GM12878 (cell line): ENCODE results near the gene WDFY1. TPM values are rescaled to one million over a fixed set of nuclear protein-coding genes. Genes with fewer than 3 reads are reported as not detected.
A peak's percentile ranks its signal among the peaks of the same experiment; 100 is the strongest.

Source experiments
- ATAC-seq: fragments of 200-7000 bp; cut with Tn5 transposase; 3 replicates; pipeline ENCODE4 v1.9.1; 2020; ENCODE audit warnings: mild to moderate bottlenecking, moderate library complexity
- BruUV-seq: library from RNA; stranded (reverse); fragments of 400-500 nt; replicated peaks from 2 replicates; lab custom pipeline; 2021; lab: Mats Ljungman, UMichigan
- CTCF ChIA-PET: fragments of 300-600 bp; sonication (Branson Sonifier 250); formaldehyde crosslinking; extraction: SDS; loops from one replicate; lab custom pipeline; 2021; ENCODE audit warnings: inconsistent platforms; lab: Yijun Ruan, JAX
- POLR2A ChIA-PET: fragments of 350-600 bp; formaldehyde crosslinking; extraction: SDS; loops from one replicate; lab custom pipeline; 2021; ENCODE audit warnings: inconsistent platforms; lab: Charles Lee
- RAD21 ChIA-PET: fragments of 300-600 bp; sonication (Branson Sonifier 250); formaldehyde crosslinking; loops from one replicate; lab custom pipeline; 2023; ENCODE audit warnings: antibody characterized with exemption; ENCODE audit not compliant: unreplicated experiment; lab: Charles Lee
- SMC1A ChIA-PET: fragments of 300-600 bp; sonication (Branson Sonifier 250); formaldehyde crosslinking; loops from one replicate; lab custom pipeline; 2023; ENCODE audit not compliant: unreplicated experiment, uncharacterized antibody; lab: Charles Lee
- DNase-seq: peaks from one replicate; pipeline ENCODE4 v3.0.0-alpha.2; 2011; ENCODE audit warnings: low read depth, low spot score
- FAIRE-seq: peaks from 3 replicates; lab custom pipeline; 2011; peaks lifted over from hg19 to GRCh38; lab: Jason Lieb, UNC
- H2AFZ ChIP-seq: 2 replicates; pipeline ENCODE4 v1.6.0; 2011; ENCODE audit warnings: low read depth, low read length, control low read depth; ENCODE audit not compliant: control insufficient read depth
- H3K27ac ChIP-seq: 2 replicates; pipeline ENCODE4 v1.5.1; 2011; ENCODE audit warnings: control low read depth; ENCODE audit not compliant: control insufficient read depth, insufficient read depth
- H3K27me3 ChIP-seq, 2 experiments: replicated peaks in 1 of 2; 2 replicates each; pipeline versions ENCODE4 v1.6.0 to v1.6.1; 2011; ENCODE audit warnings: low read length in 1 of 2; ENCODE audit not compliant: control insufficient read depth in 2 of 2, insufficient read depth in 2 of 2
- H3K36me3 ChIP-seq, 2 experiments: 2 replicates each; pipeline ENCODE4 v1.5.1; 2011; ENCODE audit warnings: low read length in 1 of 2; ENCODE audit not compliant: control insufficient read depth in 2 of 2, insufficient read depth in 2 of 2
- H3K4me1 ChIP-seq: 2 replicates; pipeline ENCODE4 v1.6.1; 2011; ENCODE audit warnings: mild to moderate bottlenecking, low read length, moderate library complexity, mixed read lengths; ENCODE audit not compliant: control insufficient read depth, insufficient read depth
- H3K4me2 ChIP-seq: 2 replicates; pipeline ENCODE4 v1.6.0; 2011; ENCODE audit warnings: control low read depth; ENCODE audit not compliant: control insufficient read depth, insufficient read depth
- H3K4me3 ChIP-seq: fragments of 200-600 bp; sonication (generic); 2 replicates; pipeline ENCODE4 v1.5.1; 2016
- H3K79me2 ChIP-seq: 2 replicates; pipeline ENCODE4 v1.6.0; 2011; ENCODE audit warnings: low read length; ENCODE audit not compliant: control insufficient read depth, insufficient read depth
- H3K9ac ChIP-seq: 2 replicates; pipeline ENCODE4 v1.8.0; 2011; ENCODE audit warnings: low read length, control low read depth, mixed read lengths; ENCODE audit not compliant: control insufficient read depth, insufficient read depth
- H3K9me3 ChIP-seq: replicated peaks from 3 replicates; pipeline ENCODE4 v1.5.1; 2011; ENCODE audit warnings: mild to moderate bottlenecking, low read length; ENCODE audit not compliant: control insufficient read depth, insufficient read depth
- H4K20me1 ChIP-seq: 2 replicates; pipeline ENCODE4 v1.6.0; 2011; ENCODE audit not compliant: control insufficient read depth, insufficient read depth
- IKZF2 ChIP-seq, 2 experiments: fragments of 450-650 bp; IDR thresholded peaks; 2 replicates each; pipeline ENCODE4 v1.6.1; 2017; ENCODE audit warnings: mild to moderate bottlenecking in 2 of 2, moderate library complexity in 2 of 2
- MTA2 ChIP-seq: fragments of 450-650 bp; IDR thresholded peaks from 2 replicates; pipeline ENCODE4 v1.6.1; 2016; ENCODE audit warnings: low read depth, mild to moderate bottlenecking, moderate library complexity
- POLR2AphosphoS5 ChIP-seq: IDR thresholded peaks from 2 replicates; pipeline ENCODE4 v1.6.1; 2011; ENCODE audit warnings: mild to moderate bottlenecking, low read length, inconsistent platforms
- RBBP5 ChIP-seq: fragments of 200-600 bp; sonication (generic); conservative IDR thresholded peaks from 2 replicates; pipeline ENCODE4 v1.6.1; 2016
- RUNX3 ChIP-seq: IDR thresholded peaks from 2 replicates; pipeline ENCODE4 v1.6.1; 2012; ENCODE audit warnings: low read length, inconsistent platforms
- SMARCA5 ChIP-seq: fragments of 450-650 bp; IDR thresholded peaks from 2 replicates; pipeline ENCODE4 v1.6.1; 2017; ENCODE audit warnings: mild to moderate bottlenecking
- WRNIP1 ChIP-seq: IDR thresholded peaks from 2 replicates; pipeline ENCODE4 v1.6.1; 2011; ENCODE audit warnings: low read depth, low read length, improper control_type of control experiment, borderline replicate concordance
- YY1 ChIP-seq: IDR thresholded peaks from 2 replicates; pipeline ENCODE4 v1.6.1; 2011; ENCODE audit warnings: low read depth, mild to moderate bottlenecking, low read length
- ZZZ3 ChIP-seq: IDR thresholded peaks from 2 replicates; pipeline ENCODE4 v1.6.1; 2011; ENCODE audit warnings: low read depth; ENCODE audit not compliant: control insufficient read depth, insufficient read length
- WGBS: methylation state at CpG from one replicate; pipeline ENCODE4 v1.1.6; 2016; ENCODE audit warnings: low lambda C conversion rate; ENCODE audit not compliant: insufficient replicate concordance, insufficient coverage; ENCODE audit errors: missing lambda C conversion rate; 5-methylcytosine and 5-hydroxymethylcytosine counted together
- in situ Hi-C: fragments of 300-500 bp; cut with MboI; formaldehyde crosslinking; loops from 9 replicates; pipeline ENCODE4 v1.14.3; 2018; ENCODE audit warnings: mixed read lengths
- intact Hi-C: fragments of 100-400 bp; cut with micrococcal nuclease; formaldehyde crosslinking; loops from one replicate; pipeline ENCODE4 v1.14.2; 2022; ENCODE audit not compliant: unreplicated experiment
- polyA plus RNA-seq, 11 experiments: library from polyadenylated mRNA; depleted of rRNA in 4 of 11; unstranded in 6 of 11; stranded (reverse) in 5 of 11; fragments of >200 nt; fragmentation: Nextera tagmentation in 4 of 11; fragmentation: Illumina TruSeq in 1 of 11; extraction: Ambion mirVana in 4 of 11; extraction: Trizol in 1 of 11; gene quantifications; 1 replicate in 1 of 11; 2 replicates in 10 of 11; pipeline versions ENCODE4 v1.2.1 to v1.2.3, GENCODE V29; 2011 to 2016; ENCODE audit warnings: inconsistent platforms in 2 of 11, missing spikeins in 2 of 11, low read depth in 1 of 11
- total RNA-seq, 4 experiments: library from RNA; depleted of rRNA in 3 of 4; stranded (reverse); fragments of >200 nt in 3 of 4; fragmentation: Illumina TruSeq in 1 of 4; extraction: Trizol in 1 of 4; gene quantifications; 2 replicates each; pipeline versions ENCODE4 v1.2.1 to v1.2.3, GENCODE V29; 2013 to 2021
- TF ChIP-seq, protein P1 (sequence below): fragments of 450-650 bp; IDR thresholded peaks from 2 replicates; pipeline ENCODE4 v1.6.1; 2017; ENCODE audit warnings: mild to moderate bottlenecking, low read depth, inconsistent platforms; ENCODE audit not compliant: poor library complexity, severe bottlenecking
- TF ChIP-seq, protein P2 (sequence below): fragments of 450-650 bp; IDR thresholded peaks from 2 replicates; pipeline ENCODE4 v1.6.1; 2016; ENCODE audit warnings: mild to moderate bottlenecking

Gene WDFY1
- total and polyA plus RNA-seq, 10 of the 15 experiments (the other 5 are each of a cell fraction or from before 2014, with no cell fraction given): 2.9 to 28.1 (median 13.1) TPM

DNA sequence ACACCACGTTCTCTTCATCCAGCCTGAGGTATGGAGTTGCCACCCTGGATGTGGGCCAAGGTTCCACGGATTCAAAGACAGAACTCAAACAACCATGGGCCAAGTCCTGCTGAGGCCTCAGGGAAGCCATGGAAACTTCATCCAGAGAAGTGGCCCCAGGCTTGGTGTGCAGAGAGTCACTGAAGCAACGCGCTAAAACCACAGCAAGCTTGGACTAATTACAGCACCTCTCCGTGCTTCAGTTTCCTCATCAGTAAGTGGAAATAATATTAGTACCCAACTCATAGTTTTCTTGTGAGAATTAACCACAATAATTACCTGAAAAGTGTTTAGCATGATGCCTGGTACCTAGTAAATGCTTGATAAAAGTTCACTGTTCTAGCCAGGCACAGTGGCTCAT is 88.6 kb downstream of the WDFY1 start:
- Histone ChIP-seq H3K4me2 (peak overlapping the region; percentile 44; the same call in 1 of the 2 replicates), H3K4me3 (no peak overlapping the region), H2AFZ (no peak overlapping the region), H4K20me1 (no peaks in the 10 kb centered on the region), H3K9ac (no peak overlapping the region), H3K4me1 (peaks cover 9% of the 10 kb centered on the region), H3K9me3 (peaks cover 2% of the 10 kb centered on the region; the same call in 1 of the 3 replicates), H3K36me3 (no peaks in the 10 kb centered on the region; a peak in 1 of 4 replicates), H3K27me3 (no peaks in the 10 kb centered on the region), H3K27ac (no peak overlapping the region), H3K79me2 (no peaks in the 10 kb centered on the region)
- 33% methylated on average over 5 of the region's 5 CpGs for WGBS
- ChIA-PET RAD21 (no interaction called here), CTCF (interaction anchor here (1.0 to 1.7 kb wide), 4 partner anchors 10 to 76 kb away, joined by 3 to 5 read pairs (median 4); no protein-coding TSS in a partner anchor), POLR2A (no interaction called here), SMC1A (interaction anchor here (1.1 kb wide), 1 partner anchor 40 kb away, joined by 3 read pairs; no protein-coding TSS in a partner anchor)
- BruUV-seq: no TSS peak
- TF ChIP-seq, protein P1, sequence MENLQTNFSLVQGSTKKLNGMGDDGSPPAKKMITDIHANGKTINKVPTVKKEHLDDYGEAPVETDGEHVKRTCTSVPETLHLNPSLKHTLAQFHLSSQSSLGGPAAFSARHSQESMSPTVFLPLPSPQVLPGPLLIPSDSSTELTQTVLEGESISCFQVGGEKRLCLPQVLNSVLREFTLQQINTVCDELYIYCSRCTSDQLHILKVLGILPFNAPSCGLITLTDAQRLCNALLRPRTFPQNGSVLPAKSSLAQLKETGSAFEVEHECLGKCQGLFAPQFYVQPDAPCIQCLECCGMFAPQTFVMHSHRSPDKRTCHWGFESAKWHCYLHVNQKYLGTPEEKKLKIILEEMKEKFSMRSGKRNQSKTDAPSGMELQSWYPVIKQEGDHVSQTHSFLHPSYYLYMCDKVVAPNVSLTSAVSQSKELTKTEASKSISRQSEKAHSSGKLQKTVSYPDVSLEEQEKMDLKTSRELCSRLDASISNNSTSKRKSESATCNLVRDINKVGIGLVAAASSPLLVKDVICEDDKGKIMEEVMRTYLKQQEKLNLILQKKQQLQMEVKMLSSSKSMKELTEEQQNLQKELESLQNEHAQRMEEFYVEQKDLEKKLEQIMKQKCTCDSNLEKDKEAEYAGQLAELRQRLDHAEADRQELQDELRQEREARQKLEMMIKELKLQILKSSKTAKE: no peak
- TF ChIP-seq RUNX3: peak; percentile 72
- TF ChIP-seq MTA2: peak; percentile 36; the same call in 1 of the 2 replicates
- 0 out of 4 replicates have a peak, but pooled peaks have one; percentile 16 to 21 for TF ChIP-seq IKZF2 (IDR thresholded peaks at IDR 0.05)
- intact Hi-C loops (no loop called here), in situ Hi-C loops (no loop called here)
- DNase-seq: no peak
- no peak for FAIRE-seq
- peak; percentile 54 for ATAC-seq

DNA sequence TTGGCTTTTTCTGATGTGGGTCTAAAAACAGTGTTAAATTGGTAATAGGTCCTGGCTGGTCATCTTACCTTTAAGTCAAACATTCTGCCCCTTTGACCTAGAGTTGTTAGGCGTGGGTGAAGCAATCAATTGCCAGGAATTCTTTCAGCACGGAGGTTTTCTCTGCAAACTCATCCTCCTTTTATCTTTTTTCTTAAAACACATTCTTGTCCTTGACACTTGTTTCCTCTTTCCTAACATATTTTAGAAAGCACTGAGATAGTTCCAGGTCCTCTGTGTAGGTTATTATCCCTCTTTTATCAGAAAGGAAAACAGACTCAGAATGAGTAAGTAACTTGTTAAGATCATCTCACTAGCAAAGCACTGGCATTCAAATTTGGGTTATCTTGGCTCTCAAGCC is 89.1 kb downstream of the WDFY1 start:
- no peak overlapping the region for H2AFZ ChIP-seq
- no peak overlapping the region for H3K9ac ChIP-seq
- no peak overlapping the region for H3K4me3 ChIP-seq
- ChIA-PET SMC1A (no interaction called here), CTCF (interaction anchor here (1.2 to 1.7 kb wide), 2 partner anchors 10 to 75 kb away, joined by 3 to 5 read pairs; no protein-coding TSS in a partner anchor), RAD21 (no interaction called here), POLR2A (interaction anchor here (0.6 kb wide), 1 partner anchor 16 kb away, joined by 3 read pairs; no protein-coding TSS in a partner anchor)
- no peaks in the 10 kb centered on the region; a peak in 1 of 4 replicates for H3K36me3 ChIP-seq
- H3K4me2 ChIP-seq: no peak overlapping the region
- peaks cover 9% of the 10 kb centered on the region for H3K4me1 ChIP-seq
- no peak overlapping the region for H3K27ac ChIP-seq
- no TSS peak for BruUV-seq
- 54% methylated on average over 2 of the region's 2 CpGs for WGBS
- in situ Hi-C loops: no loop called here
- intact Hi-C loops: no loop called here
- FAIRE-seq: no peak
- no peaks in the 10 kb centered on the region for H4K20me1 ChIP-seq
- H3K9me3 ChIP-seq: peaks cover 2% of the 10 kb centered on the region; the same call in 2 of the 3 replicates
- ATAC-seq: no peak
- no peaks in the 10 kb centered on the region for H3K27me3 ChIP-seq
- H3K79me2 ChIP-seq: no peaks in the 10 kb centered on the region
- DNase-seq: no peak
- TF ChIP-seq, protein P2, sequence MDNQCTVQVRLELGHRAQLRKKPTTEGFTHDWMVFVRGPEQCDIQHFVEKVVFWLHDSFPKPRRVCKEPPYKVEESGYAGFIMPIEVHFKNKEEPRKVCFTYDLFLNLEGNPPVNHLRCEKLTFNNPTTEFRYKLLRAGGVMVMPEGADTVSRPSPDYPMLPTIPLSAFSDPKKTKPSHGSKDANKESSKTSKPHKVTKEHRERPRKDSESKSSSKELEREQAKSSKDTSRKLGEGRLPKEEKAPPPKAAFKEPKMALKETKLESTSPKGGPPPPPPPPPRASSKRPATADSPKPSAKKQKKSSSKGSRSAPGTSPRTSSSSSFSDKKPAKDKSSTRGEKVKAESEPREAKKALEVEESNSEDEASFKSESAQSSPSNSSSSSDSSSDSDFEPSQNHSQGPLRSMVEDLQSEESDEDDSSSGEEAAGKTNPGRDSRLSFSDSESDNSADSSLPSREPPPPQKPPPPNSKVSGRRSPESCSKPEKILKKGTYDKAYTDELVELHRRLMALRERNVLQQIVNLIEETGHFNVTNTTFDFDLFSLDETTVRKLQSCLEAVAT: no peak
- TF ChIP-seq YY1: no peak
- no peak for TF ChIP-seq ZZZ3
- TF ChIP-seq SMARCA5: no peak
- TF ChIP-seq RBBP5: no peak
- TF ChIP-seq WRNIP1: no peak
- no peak for TF ChIP-seq POLR2AphosphoS5
- TF ChIP-seq IKZF2 (IDR thresholded peaks at IDR 0.05): no peak
